ENCODE results near the gene ZSCAN2.

- TF ChIP-seq, protein P1, sequence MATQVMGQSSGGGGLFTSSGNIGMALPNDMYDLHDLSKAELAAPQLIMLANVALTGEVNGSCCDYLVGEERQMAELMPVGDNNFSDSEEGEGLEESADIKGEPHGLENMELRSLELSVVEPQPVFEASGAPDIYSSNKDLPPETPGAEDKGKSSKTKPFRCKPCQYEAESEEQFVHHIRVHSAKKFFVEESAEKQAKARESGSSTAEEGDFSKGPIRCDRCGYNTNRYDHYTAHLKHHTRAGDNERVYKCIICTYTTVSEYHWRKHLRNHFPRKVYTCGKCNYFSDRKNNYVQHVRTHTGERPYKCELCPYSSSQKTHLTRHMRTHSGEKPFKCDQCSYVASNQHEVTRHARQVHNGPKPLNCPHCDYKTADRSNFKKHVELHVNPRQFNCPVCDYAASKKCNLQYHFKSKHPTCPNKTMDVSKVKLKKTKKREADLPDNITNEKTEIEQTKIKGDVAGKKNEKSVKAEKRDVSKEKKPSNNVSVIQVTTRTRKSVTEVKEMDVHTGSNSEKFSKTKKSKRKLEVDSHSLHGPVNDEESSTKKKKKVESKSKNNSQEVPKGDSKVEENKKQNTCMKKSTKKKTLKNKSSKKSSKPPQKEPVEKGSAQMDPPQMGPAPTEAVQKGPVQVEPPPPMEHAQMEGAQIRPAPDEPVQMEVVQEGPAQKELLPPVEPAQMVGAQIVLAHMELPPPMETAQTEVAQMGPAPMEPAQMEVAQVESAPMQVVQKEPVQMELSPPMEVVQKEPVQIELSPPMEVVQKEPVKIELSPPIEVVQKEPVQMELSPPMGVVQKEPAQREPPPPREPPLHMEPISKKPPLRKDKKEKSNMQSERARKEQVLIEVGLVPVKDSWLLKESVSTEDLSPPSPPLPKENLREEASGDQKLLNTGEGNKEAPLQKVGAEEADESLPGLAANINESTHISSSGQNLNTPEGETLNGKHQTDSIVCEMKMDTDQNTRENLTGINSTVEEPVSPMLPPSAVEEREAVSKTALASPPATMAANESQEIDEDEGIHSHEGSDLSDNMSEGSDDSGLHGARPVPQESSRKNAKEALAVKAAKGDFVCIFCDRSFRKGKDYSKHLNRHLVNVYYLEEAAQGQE (IDR thresholded peaks at IDR 0.05; ENCODE audit: insufficient read depth in 1 of 2, low read depth in 2 of 2, low read length in 2 of 2), result no peak
- no peak for TF ChIP-seq POLR2AphosphoS5 (IDR thresholded peaks at IDR 0.05; ENCODE audit: low read depth, low read length)
- TF ChIP-seq SIN3A (IDR thresholded peaks at IDR 0.05; ENCODE audit: borderline replicate concordance, insufficient read depth, low read length), result no peak
- no peak for TF ChIP-seq TAF1 (IDR thresholded peaks at IDR 0.05; ENCODE audit: borderline replicate concordance, insufficient read depth, low read length)
Measured at GRCh38 chr15:84572231-84572630, 28.6 kb upstream of the ZSCAN2 start.

Data from PFSK-1 (cell line).